ENCODE results near the gene IGF2BP3. TPM values are rescaled to one million over a fixed set of nuclear protein-coding genes. Genes with fewer than 3 reads are reported as not detected.

The IGF2BP3 gene
- total and polyA plus RNA-seq, 3 donors from 2014 or later: 17.8 to 36.0 (median 20.1) TPM

- TF ChIP-seq CTCF (IDR thresholded peaks at IDR 0.05) (no peak), POLR2A (IDR thresholded peaks at IDR 0.05) (no peak)
- H3K36me3 ChIP-seq (ENCODE audit: low read depth, missing control alignments): no peaks in the 10 kb centered on the region
- no peaks in the 10 kb centered on the region for H3K27me3 ChIP-seq
- peaks cover 3% of the 10 kb centered on the region for H3K4me1 ChIP-seq
- no peaks in the 10 kb centered on the region for H3K9me3 ChIP-seq
- intact Hi-C loops (cut with DNase I; ENCODE audit: low total_unique reads): no loop called here
- DNase-seq: no peak
- H3K4me3 ChIP-seq: no peak overlapping the region
- H3K27ac ChIP-seq: no peak overlapping the region
Measured at GRCh38 chr7:23472556-23472955, 2.3 kb upstream of the IGF2BP3 start.

GRCh38 chr7:23472046-23472445 lies 1.8 kb upstream of the IGF2BP3 start:
- intact Hi-C loops (cut with DNase I; ENCODE audit: low total_unique reads): no loop called here
- WGBS, 2 donors: 53 to 55% methylated on average over 6 of the region's 6 CpGs
- no peaks in the 10 kb centered on the region for H3K27me3 ChIP-seq

GRCh38 chr7:23471106-23471859 lies 992 bp upstream of the IGF2BP3 start:
- peak overlapping the region; percentile 10 to 40 for H3K4me3 ChIP-seq
- TF ChIP-seq CTCF (IDR thresholded peaks at IDR 0.05) (no peak), POLR2A (IDR thresholded peaks at IDR 0.05) (no peak)
- H3K9me3 ChIP-seq: no peaks in the 10 kb centered on the region
- intact Hi-C loops (cut with DNase I; ENCODE audit: low total_unique reads): no loop called here
- 11 to 13% methylated on average over 31 to 38 of the region's 44 CpGs for WGBS, 2 donors
- no peaks in the 10 kb centered on the region for H3K36me3 ChIP-seq (ENCODE audit: low read depth, missing control alignments)
- DNase-seq: no peak
- H3K27ac ChIP-seq: no peak overlapping the region
- no peaks in the 10 kb centered on the region for H3K27me3 ChIP-seq
- peaks cover 3% of the 10 kb centered on the region for H3K4me1 ChIP-seq

More at GRCh38 chr7:23472046-23472445, 1.8 kb upstream of the IGF2BP3 start:
- no peak for DNase-seq
- Histone ChIP-seq H3K36me3 (ENCODE audit: low read depth, missing control alignments) (no peaks in the 10 kb centered on the region), H3K4me1 (peaks cover 3% of the 10 kb centered on the region), H3K9me3 (no peaks in the 10 kb centered on the region), H3K27ac (no peak overlapping the region), H3K4me3 (no peak overlapping the region)
- TF ChIP-seq CTCF (IDR thresholded peaks at IDR 0.05) (no peak), POLR2A (IDR thresholded peaks at IDR 0.05) (no peak)

- Histone ChIP-seq H3K27ac (no peak overlapping the region), H3K36me3 (ENCODE audit: low read depth, missing control alignments) (no peaks in the 10 kb centered on the region), H3K9me3 (no peaks in the 10 kb centered on the region), H3K4me3 (peak overlapping the region; percentile 40 to 43), H3K27me3 (no peaks in the 10 kb centered on the region), H3K4me1 (peaks cover 3% of the 10 kb centered on the region)
- intact Hi-C loops (cut with DNase I; ENCODE audit: low total_unique reads): no loop called here
- 2 to 3% methylated on average over 13 to 18 of the region's 18 CpGs for WGBS, 2 donors
- TF ChIP-seq POLR2A (IDR thresholded peaks at IDR 0.05): no peak
- TF ChIP-seq CTCF (IDR thresholded peaks at IDR 0.05): no peak
- no peak for DNase-seq
Measured at GRCh38 chr7:23469961-23470250, 385 bp downstream of the IGF2BP3 start.
